Right lobe of liver (tissue), 4 donors: ENCODE results near the gene DLD.

Source experiments
- CTCF ChIP-seq, 4 donors: fragments of 200-600 bp in 3 of 4; fragments of 450-650 bp in 1 of 4; IDR thresholded peaks; one replicate each; pipeline versions ENCODE4 v1.5.1 to v1.8.0; 2016 to 2022; ENCODE audit warnings: antibody characterized with exemption in 4 of 4, mild to moderate bottlenecking in 2 of 4
- POLR2A ChIP-seq: fragments of 450-650 bp; IDR thresholded peaks from one replicate; pipeline ENCODE4 v1.6.1; 2017; ENCODE audit warnings: antibody characterized with exemption, mild to moderate bottlenecking
- donor health status: DM: no; HTN: no; CAD: no.
- donor health status: DM: no; HTN: no; CAD: no.
- donor health status: DM: no; HTN: yes; CAD: no.

DNA sequence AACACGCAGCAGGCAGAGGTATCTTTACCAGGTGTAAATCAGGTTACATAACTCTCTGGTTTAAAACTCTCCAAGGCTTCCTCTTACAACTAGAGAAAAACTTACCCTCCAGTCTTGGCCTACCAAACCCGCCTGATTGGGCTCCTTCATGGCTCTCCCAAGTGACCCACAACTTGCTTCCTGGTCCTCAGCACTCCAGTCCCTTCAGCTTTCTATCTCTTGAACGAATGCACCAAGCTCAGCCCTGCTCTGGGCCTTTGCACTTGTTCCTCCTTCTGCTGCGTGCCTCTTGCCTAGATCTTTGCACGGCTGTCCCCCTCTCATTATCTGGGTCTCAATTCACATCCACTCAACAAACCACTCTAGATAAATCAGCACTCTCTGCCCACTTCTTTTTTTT is 32.7 kb upstream of the DLD start:
- TF ChIP-seq CTCF (IDR thresholded peaks at IDR 0.05), result no peak
- no peak for TF ChIP-seq POLR2A
